ENCODE data around the gene GABBR2.
"Not testable (repeated sequence)": the region's sequence is repeated elsewhere in the genome, so short reads cannot be mapped to it uniquely, and the experiment has no call there.

Gene GABBR2

DNA sequence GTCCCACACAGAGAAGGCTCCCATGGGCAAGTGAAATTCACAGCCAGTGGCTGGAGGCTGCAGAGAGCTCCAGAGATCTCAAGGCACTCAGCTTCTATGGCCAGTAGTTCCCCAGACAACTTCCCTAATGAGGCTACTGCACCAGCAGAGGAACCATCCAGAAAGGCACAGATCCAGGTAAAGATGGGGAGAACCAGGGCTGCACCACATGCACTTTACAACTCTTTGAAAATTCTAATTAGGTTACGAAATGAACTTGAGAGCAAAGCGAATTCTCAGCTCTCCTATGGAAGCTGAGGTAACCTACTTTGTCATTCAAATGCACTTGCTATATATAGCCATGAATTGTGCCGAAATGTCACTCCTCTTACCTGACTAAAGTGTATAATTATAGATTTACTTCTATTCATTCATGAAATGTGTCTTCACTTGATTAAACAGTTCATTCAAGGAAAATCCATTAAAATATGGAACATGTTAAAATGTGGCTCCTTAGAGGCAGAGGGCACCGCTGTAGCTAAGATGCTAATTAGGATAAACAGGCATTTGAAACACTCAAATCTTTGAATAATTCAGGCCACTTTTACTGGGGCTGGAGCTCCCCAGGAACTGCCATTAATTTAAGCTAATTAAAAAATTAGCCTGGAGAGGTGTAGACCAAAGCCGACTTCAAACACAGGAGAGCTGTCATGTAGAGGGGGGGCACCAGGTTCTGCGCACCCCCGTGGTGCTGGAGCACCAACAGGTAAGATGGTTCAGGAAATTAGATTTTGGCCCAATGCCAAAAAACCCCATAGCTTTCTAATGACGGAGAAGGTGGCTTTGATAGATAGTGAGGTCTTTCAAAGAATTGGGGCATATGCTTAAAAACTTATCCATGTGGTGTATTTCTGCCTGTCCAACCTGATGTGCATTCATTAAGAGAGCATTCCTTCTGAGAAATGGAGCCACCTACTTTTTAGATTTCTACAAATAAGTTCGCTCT lies 204.1 kb downstream of the GABBR2 start:
- ATAC-seq = no peak

DNA sequence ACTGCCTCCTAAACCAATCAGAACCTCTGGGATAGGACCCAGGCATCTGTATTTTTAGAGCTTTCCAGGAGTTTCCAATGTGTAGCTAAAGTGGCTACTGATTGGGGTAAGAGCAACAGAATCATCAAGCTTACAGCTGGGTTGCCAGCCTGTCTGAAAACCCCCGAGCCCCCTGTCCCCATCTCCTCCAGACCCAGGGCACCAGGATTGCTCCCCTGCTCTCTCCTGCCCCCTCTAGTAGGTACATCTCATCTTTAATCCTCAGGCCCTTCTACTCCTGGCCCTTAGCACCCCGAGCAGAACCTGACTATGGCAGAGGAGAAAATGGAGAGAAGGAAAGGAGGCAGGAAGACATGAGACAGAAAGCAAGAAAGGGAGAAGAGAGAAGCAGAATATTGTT lies 204.9 kb downstream of the GABBR2 start:
- no peak for ATAC-seq

DNA sequence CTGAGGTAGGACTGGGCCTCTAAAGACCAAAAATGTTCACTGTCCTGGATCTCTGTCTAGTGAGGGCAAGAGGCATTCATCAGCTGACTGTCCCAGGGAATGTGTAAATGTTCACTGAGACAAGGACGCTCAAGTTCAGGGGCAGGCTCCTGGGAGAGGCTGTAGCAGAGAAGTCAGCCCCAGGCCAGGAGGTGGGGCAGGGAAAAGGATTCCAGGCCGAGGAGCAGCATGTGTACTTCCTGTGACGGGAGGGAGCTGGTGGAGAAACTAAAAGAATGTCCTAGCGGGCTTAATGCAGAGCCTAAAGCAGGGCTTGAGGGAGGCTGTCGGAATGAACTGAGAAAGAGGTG lies 205.8 kb downstream of the GABBR2 start:
- ATAC-seq = no peak

DNA sequence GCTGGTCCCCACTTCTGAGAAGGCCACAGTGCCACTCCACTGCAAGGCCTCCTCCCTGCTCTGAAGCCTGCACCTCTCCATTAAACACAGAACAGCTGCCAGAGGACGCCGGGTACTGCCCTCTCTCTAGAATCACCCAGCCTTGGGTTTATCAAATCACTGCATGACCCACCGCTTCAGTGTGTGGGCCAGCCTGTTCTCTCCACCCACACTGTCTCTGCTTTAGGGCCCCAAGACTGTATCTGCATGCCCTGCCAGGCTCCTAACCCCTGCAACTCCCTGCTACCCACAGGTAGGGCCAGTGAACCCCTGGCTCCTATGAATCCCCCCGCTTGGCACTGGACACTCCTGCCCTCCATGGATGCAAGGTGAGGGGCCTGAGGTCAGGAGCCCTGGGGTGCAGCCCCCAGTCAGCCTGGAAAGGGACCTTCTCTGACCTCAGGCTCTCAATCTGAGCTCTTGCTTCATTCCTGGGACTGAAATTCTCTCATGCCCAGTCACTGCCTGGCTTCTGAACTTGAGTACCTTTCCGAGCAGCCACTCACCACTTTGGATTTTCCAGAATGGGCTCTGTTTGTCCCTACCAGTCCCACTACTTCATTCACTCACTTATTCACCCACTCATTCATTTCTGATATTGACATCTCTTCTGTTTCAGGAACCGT lies 206.3 kb downstream of the GABBR2 start:
- no peak for ATAC-seq

DNA sequence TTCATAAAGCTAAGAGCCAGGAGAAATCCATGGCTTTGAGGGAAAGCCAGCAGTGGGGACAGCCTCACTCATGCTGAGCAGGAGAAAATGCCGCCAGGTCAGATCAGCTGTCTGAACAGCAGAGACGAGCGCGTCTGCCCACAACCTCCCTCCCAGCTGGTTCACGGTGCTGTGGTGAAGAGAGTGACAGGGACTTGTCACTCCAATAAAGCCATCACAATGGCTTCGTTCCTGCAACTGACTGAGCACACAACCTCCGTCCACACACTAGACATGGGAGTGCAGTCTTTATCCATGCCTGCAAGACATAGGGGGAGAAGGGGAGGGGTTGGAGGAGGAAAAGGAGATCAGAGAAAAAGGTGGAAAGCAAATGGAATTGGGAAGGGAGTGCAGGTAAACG lies 206.9 kb downstream of the GABBR2 start:
- ATAC-seq = no peak

DNA sequence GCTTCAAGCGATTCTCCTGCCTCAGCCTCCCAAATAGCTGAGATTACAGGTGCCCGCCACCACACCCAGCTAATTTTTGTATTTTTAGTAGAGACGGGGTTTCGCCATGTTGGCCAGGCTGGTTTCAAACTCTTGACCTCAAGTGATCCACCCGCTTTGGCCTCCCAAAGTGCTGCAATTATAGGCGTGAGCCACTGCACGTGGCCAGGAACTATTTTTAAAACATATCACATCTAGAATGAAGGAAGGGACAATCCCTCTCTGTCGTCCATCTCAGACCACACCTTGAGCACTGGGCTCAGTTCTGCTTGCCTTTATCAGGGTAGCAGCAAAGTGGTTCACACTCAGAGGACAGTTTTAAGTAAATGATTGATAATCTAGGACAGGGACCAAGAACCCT lies 207.5 kb downstream of the GABBR2 start:
- not testable (repeated sequence) for ATAC-seq

DNA sequence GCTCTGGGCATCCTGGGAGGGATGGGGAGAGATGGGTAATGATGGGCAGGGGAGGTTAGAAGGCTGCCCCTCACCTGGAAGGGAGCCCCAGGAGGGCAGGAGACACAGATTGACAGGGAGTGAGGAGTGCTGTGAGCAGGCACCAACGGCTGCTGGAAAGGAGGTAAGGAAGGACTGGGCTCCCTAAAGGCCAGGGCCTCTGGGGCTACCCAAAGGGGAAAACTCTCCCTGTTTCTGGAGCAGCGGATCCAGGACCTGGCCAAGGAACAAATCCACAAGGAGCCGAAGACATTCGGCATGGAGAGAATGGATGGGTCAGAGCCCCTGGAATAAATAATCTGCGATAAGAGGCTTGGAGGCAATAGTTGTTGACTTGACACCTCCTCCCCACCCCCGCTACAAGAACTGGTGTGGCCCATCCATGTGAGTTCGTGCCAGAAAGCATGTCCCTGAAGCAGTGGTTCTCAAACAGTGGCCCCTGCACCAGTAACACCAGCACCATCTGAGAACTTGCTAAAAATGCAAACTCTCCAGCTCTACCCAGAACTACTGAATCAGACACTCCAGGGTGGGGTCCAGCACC lies 208.3 kb downstream of the GABBR2 start:
- ATAC-seq = no peak

DNA sequence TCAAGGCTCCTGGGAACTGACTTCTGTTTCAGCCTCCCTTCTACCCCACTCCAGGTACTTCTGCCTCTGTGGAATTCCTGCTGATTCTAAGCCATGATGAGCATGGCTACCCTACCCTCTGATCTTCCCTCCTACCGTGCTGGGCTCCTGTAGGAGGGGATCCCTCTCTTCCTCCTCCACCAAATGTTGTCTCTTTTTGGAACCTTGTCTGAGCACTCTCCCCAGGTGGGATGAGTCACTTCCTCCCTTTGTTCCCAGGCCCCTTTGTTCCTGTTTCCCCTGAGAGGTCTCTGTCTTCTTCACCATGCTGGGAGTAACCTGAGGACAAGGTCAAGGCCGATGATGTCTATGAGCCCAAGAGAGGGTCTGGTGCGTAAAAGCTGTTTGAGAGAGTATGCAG lies 213.2 kb downstream of the GABBR2 start:
- ATAC-seq = no peak

DNA sequence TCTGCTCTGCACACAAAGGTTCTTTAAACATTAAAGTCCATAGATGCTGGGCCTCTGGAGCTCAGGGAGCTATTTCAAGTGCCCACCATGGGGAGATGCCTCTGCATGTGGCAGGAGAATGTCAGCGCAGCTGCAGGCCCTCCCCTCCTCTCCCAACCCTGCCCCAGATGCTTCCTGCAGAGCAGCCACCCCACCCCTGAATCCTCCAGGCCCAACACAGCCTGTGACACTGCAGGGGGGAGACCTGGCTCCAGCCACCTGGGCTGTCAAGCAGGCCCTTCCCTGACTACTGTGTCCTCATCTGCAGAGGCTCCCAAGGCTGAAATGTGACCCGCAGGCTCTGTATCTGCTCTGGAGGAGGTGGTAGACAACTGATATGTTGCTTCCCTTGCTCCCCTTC lies 213.9 kb downstream of the GABBR2 start:
- ATAC-seq = no peak

DNA sequence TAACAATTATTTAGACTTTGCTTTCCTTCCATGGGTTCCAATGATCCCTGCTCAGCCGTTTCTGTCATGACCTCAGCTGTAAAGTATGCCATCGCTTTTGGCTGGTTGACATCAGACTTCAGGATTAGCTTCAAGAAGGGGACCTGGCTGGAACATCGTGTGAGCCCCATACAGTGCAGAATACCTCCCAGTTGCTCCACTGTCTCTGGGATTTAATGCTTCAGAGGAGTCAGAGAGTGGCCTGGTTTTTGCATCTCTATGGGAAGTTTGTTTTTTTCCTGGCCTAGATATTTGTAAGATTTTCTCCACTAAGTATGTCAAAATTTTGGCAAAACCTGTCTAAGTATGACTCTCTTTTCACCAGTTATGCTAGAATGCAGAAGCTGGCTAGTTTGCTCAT lies 216.9 kb downstream of the GABBR2 start:
- no peak for ATAC-seq

DNA sequence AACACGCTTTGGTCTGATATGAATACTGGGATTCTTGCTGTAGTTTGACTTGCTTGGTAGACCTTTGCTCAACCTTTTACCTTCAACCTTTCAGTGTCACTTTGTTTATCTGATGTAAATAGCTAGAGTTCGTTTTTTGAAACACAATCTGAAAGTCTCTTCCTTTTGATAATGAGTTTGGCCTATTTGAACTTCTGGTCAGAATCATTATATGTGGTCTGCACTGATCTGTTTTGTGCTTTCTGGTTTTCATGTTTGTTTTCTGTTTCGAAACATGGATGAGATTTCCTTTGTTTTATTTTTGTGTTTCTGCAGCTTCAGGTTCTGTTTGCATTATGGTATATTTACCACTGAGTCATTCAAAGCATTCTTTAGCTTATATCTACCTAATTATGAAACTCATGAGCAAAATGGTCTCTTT lies 217.5 kb downstream of the GABBR2 start:
- ATAC-seq = no peak

DNA sequence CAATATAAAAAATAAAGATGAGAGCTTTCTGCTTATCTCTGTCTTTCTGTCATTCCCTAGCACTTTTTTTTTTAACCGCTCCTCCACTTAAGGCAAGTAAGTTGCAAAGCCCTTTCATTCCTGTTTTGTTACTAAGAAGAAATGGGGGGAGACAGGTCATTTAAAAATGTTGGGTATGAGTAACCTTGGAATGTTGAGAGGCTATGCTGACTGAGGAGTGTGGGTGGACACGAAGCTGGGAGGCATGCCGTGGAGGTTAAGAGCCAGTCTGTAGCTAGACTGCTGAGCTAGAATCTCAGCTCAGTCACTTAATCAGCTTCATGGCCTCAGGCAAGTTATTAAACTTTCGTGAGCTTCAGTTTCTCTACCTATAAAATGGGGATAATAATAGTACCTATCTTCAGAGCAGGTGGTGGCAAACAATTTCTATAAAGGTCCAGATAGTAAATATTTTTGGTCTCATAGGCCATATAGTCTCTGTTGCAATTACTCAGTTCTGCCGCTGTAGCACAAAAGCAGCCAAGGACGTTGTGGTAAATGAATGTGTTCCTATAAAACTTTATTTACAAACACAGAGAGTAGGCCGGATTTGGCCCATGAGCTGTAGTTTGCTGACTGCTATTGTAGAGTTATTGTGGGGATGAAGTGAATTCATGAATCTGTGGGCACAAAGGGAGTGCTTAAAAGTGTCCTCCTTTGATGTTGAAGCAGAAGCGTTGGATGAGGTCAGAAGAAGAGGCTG lies 220.0 kb downstream of the GABBR2 start:
- no peak for ATAC-seq

DNA sequence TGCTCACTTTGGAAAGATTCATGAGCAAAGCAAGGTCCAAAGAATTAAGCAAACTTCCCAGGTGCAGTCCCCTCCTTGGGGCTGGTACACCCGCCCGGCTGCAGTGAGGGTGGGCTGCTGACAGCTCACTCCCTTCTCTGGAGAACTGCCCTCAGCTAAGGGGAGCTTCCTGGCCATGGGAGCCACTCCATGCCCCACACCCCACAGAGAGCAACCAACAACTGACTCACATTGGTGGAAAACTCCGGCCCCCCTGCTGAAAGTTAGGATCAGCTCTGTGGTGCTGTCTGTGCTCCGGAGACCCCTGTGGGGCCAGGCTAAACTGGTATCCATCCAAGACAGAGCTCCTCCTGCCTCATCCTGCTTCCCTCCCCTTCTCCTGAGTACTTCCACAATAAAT lies 223.0 kb downstream of the GABBR2 start:
- ATAC-seq = no peak

DNA sequence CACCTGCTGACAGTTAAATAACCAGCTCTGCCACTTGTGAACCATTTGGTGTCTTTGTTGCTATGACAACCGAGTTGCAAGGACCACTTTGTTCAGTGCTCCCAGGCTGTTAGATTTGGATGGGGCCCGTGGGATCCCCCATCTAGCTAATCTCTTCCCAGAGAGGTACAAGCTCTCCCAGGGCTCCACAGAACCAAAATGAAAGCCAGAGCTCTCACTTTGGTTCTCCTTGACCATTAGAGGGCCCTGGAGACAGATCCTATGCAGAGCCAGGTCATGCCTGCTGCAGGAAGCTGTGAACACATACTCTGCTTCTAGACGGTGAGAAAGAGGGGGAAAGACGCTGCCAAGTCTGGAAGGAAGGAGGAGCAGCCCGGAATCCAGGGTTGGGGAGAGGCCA lies 224.6 kb downstream of the GABBR2 start:
- no peak for ATAC-seq

DNA sequence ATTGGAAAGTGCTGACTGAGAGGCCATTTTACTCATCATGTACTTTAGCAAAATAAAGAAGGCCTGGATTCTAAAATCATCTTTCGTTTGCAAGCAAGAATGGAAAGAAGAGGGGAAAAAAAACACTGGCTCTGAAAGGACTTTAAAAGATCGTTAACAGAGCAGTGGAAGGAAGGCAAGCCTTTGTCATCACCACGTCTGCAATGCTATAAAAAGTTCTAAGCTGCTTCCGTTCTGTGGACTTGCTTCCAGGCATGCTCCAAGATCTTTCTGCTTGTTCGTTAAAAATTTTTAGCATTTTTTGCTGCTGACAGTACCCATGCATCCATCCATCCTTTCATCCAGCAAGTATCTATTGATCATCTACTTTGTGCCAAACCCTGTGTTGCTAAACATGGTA lies 226.5 kb downstream of the GABBR2 start:
- no peak for ATAC-seq

DNA sequence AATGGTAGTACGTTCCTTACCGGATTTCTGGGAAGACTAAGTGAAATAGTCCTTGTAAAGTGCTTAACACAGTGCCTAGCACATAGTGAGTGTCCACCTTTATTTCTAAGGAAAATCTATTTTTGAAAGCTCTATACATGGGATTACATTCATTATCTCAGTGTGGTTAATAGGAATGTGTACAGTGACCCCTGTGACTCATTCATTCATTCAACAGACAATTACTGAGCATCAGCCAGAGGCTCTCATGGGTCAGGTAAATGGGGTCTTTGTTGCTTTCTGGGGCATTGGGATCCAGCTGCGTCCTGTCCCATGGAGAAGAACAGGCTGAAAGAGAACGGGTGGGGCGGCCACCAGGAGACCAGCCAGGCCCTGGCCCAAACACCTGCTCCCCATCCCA lies 227.1 kb downstream of the GABBR2 start:
- ATAC-seq = no peak

DNA sequence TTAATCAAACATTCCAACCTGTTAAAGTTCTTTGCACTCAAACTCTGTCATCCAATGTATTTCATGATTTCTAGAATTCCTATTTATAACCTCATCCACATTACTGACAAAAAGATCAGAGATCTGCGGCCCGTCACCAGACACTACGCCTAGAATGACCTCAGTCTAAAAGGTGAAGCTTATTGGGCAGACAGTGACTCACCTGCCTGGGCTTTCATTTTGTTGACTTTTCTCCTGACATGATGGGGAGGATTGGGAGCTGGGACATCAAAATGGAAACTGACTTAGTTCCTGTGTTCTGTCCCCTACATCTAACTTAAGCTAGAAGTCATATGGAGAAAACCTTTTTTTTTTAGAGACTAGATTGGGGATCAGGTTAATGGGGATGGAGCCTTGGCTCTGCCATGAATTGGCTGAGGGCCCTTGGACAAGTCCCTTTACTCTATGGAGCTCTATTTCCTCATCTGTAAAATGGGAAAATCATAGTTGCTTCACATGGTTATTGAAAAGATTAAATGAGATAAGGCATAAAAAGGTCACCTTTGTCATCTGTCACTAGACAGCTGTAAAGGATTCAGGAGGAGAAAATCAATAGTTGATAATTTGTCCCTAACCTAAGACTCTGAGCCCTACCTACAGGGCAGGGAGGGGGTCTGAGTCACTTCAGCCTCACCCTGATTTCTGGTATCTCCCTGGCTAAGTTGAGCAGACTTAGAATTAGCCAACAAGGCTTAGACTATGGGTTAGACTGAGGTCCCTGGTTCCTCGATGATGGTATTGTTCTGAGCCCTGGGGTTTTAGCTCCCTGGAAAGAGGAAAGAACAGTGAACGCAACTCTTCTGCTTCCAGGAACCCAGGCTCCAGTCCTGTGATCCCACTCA lies 228.5 kb downstream of the GABBR2 start:
- no peak for ATAC-seq

DNA sequence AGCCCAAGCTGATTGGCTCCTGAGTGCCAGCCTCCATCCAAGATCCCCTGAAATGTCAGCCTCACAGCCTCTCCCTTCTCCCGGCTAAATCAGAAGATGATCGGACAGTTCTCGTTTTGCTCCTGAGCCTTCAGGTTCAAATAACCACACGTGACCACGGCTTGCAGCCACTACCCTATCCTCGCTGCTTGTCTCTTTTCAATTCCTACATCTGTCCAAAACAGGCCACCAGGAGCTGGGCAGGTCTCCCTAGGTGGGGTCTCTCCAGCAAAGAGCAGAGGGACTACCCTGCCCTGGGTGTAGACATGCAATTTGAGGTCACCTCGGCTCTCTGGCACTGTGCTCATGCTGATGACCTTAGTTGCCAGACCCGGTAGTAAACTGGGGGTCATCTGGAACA lies 229.3 kb downstream of the GABBR2 start:
- ATAC-seq = no peak

DNA sequence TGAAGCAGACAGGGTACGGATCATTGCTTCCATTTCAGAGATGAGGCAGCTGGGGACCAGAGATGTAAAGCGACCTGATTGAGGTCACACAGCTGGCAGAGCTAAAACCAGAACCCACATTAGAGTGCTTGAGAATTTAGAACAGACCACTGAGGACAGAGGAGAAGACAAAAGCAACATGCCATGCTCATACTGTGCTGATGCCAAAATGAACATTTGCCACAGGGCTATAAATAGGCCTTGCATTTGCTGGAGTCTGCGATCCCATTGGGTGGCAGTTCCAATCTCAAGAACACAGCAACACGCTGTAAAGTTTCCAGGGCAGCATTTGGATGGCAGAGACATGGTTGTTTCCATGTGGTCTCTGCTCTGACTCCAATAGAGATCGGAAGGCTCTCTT lies 230.9 kb downstream of the GABBR2 start:
- no peak for ATAC-seq

DNA sequence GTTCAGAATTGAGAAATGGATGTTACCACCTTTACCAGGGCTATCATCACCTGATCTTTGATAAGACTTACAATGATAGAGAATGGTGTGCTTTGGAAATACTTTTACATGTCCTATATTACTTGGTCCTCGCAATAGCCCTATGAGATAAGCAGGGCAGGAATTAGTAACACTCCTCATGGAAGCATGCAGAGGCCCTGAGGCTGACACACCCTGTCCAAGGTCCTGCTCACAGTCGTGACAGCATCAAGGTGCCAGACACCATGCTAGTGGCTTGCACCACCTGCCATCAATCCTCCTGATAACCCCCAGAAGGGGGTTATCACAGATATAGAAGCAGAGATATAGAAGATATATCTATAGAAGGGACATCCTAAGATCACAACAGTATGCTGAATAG lies 236.5 kb downstream of the GABBR2 start:
- no peak for ATAC-seq

DNA sequence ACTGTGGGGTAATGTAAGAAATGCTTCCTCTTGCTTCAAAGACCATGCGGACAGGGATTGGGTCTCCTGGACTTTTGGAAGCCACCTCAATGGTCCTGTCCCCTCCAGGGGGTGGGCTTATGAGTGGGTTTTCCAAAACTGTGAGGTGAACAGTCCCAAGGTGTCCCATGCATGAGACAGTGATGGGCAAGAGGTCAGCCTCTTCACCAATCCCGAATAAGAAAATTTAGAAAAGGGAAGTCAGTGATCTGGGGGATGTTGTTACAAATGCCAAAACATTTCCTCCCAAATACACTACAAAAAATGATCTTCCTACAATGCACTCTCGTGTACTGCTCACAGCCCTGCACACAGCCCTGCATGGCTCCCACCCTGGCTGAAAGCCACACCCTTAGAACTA lies 237.6 kb downstream of the GABBR2 start:
- ATAC-seq = no peak

DNA sequence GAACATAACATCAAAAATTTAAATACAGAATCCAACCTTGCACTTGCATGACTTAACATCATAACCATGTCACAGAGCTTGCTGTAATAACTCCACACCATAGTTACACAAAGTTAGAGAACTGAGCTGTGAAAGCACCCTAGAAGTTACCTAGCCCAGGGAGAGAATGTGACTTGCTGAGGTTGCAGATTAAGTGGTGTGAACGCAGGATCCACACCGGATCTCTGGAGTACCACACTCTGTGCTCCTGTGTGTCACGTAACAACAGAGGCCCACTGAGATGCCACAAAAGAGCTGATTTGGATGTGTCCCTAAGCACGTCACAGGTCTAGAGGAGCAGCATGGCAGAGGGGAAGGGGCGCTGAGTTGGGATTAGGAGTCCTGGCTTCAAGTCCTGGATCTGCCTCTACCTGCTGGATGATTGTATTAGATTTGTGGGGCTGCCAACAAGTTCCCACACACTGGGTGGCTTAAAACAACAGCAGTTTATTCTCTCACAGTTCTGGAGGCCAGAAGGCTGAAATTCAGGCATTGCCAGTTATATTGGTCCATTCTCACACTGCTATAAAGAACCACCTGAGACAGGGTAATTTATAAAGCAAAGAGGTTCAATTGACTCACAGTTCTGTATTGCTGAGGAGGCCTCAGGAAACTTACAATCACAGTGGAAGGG lies 240.0 kb downstream of the GABBR2 start:
- ATAC-seq = no peak
